ENCODE data around the gene NEURL1. TPM values are rescaled to one million over a fixed set of nuclear protein-coding genes. Genes with fewer than 3 reads are reported as not detected.
A peak's percentile ranks its signal among the peaks of the same experiment; 100 is the strongest.
"Not testable (repeated sequence)": the region's sequence is repeated elsewhere in the genome, so short reads cannot be mapped to it uniquely, and the experiment has no call there.

Gene NEURL1
- total RNA-seq, 1 donor from 2014 or later, result 3.4 TPM

GRCh38 chr10:103622935-103623574 lies 129.6 kb downstream of the NEURL1 start:
- H3K36me3 Mint-ChIP-seq (ENCODE audit: low read depth), result peaks cover 6% of the 10 kb centered on the region
- DNase-seq (ENCODE audit: low spot score), result no peak
- H3K27ac Mint-ChIP-seq, result no peak overlapping the region
- no peaks in the 10 kb centered on the region for H3K27me3 Mint-ChIP-seq (ENCODE audit: insufficient read depth)
- intact Hi-C loops (cut with micrococcal nuclease), result no loop called here
- H3K9me3 Mint-ChIP-seq, result no peaks in the 10 kb centered on the region
- no peak overlapping the region for H3K4me3 Mint-ChIP-seq
- no peaks in the 10 kb centered on the region for H3K4me1 Mint-ChIP-seq (ENCODE audit: low read depth)

GRCh38 chr10:103626178-103626577 lies 132.7 kb downstream of the NEURL1 start:
- peaks cover 1% of the 10 kb centered on the region for H3K36me3 Mint-ChIP-seq (ENCODE audit: low read depth)
- H3K4me3 Mint-ChIP-seq, result no peak overlapping the region
- intact Hi-C loops (cut with micrococcal nuclease), result no loop called here
- H3K4me1 Mint-ChIP-seq (ENCODE audit: low read depth), result no peaks in the 10 kb centered on the region
- H3K9me3 Mint-ChIP-seq, result no peaks in the 10 kb centered on the region
- H3K27me3 Mint-ChIP-seq (ENCODE audit: insufficient read depth), result no peaks in the 10 kb centered on the region
- H3K27ac Mint-ChIP-seq, result no peak overlapping the region
- no peak for DNase-seq (ENCODE audit: low spot score)

- intact Hi-C loops (cut with micrococcal nuclease), result no loop called here
- Mint-ChIP-seq H3K4me1 (ENCODE audit: low read depth) (no peaks in the 10 kb centered on the region), H3K27ac (no peak overlapping the region), H3K9me3 (no peaks in the 10 kb centered on the region), H3K27me3 (ENCODE audit: insufficient read depth) (no peaks in the 10 kb centered on the region), H3K36me3 (ENCODE audit: low read depth) (peaks cover 1% of the 10 kb centered on the region), H3K4me3 (no peak overlapping the region)
- no peak for DNase-seq (ENCODE audit: low spot score)
These were observed 133.8 kb downstream of the NEURL1 start for GRCh38 chr10:103627111-103627892.

GRCh38 chr10:103627893-103628292 lies 134.4 kb downstream of the NEURL1 start:
- Mint-ChIP-seq H3K9me3 (no peaks in the 10 kb centered on the region), H3K27me3 (ENCODE audit: insufficient read depth) (no peaks in the 10 kb centered on the region), H3K36me3 (ENCODE audit: low read depth) (peaks cover 1% of the 10 kb centered on the region), H3K27ac (no peak overlapping the region), H3K4me1 (ENCODE audit: low read depth) (no peaks in the 10 kb centered on the region), H3K4me3 (no peak overlapping the region)
- DNase-seq (ENCODE audit: low spot score), result no peak
- intact Hi-C loops (cut with micrococcal nuclease), result no loop called here

- DNase-seq (ENCODE audit: low spot score), result no peak
- H3K4me3 Mint-ChIP-seq, result no peak overlapping the region
- no peak overlapping the region for H3K27ac Mint-ChIP-seq
- no peaks in the 10 kb centered on the region for H3K9me3 Mint-ChIP-seq
- H3K27me3 Mint-ChIP-seq (ENCODE audit: insufficient read depth), result no peaks in the 10 kb centered on the region
- peaks cover 1% of the 10 kb centered on the region for H3K36me3 Mint-ChIP-seq (ENCODE audit: low read depth)
- no peaks in the 10 kb centered on the region for H3K4me1 Mint-ChIP-seq (ENCODE audit: low read depth)
- intact Hi-C loops (cut with micrococcal nuclease), result no loop called here
These were observed 136.1 kb downstream of the NEURL1 start for GRCh38 chr10:103629581-103629980.

- Mint-ChIP-seq H3K27me3 (ENCODE audit: insufficient read depth) (no peaks in the 10 kb centered on the region), H3K9me3 (no peaks in the 10 kb centered on the region), H3K27ac (no peak overlapping the region), H3K4me3 (no peak overlapping the region), H3K36me3 (ENCODE audit: low read depth) (peaks cover 1% of the 10 kb centered on the region), H3K4me1 (ENCODE audit: low read depth) (no peaks in the 10 kb centered on the region)
- intact Hi-C loops (cut with micrococcal nuclease), result no loop called here
- no peak for DNase-seq (ENCODE audit: low spot score)
These were observed 136.7 kb downstream of the NEURL1 start for GRCh38 chr10:103630156-103630555.

GRCh38 chr10:103632247-103632642 lies 138.7 kb downstream of the NEURL1 start:
- Mint-ChIP-seq H3K9me3 (no peaks in the 10 kb centered on the region), H3K27me3 (ENCODE audit: insufficient read depth) (no peaks in the 10 kb centered on the region), H3K4me3 (no peak overlapping the region), H3K36me3 (ENCODE audit: low read depth) (peaks cover 1% of the 10 kb centered on the region), H3K4me1 (ENCODE audit: low read depth) (no peaks in the 10 kb centered on the region), H3K27ac (no peak overlapping the region)
- intact Hi-C loops (cut with micrococcal nuclease), result no loop called here
- DNase-seq (ENCODE audit: low spot score), result no peak

GRCh38 chr10:103632871-103633270 lies 139.4 kb downstream of the NEURL1 start:
- H3K27ac Mint-ChIP-seq, result peak overlapping the region; percentile 29
- H3K36me3 Mint-ChIP-seq (ENCODE audit: low read depth); DNase-seq (ENCODE audit: low spot score); H3K27me3 Mint-ChIP-seq (ENCODE audit: insufficient read depth); intact Hi-C loops (cut with micrococcal nuclease); H3K9me3 Mint-ChIP-seq; H3K4me1 Mint-ChIP-seq (ENCODE audit: low read depth); H3K4me3 Mint-ChIP-seq: not testable (repeated sequence)

- Mint-ChIP-seq H3K27ac (no peak overlapping the region), H3K36me3 (ENCODE audit: low read depth) (no peaks in the 10 kb centered on the region), H3K4me3 (no peak overlapping the region), H3K4me1 (ENCODE audit: low read depth) (no peaks in the 10 kb centered on the region), H3K27me3 (ENCODE audit: insufficient read depth) (peaks cover 1% of the 10 kb centered on the region), H3K9me3 (no peaks in the 10 kb centered on the region)
- intact Hi-C loops (cut with micrococcal nuclease), result no loop called here
- no peak for DNase-seq (ENCODE audit: low spot score)
These were observed 140.3 kb downstream of the NEURL1 start for GRCh38 chr10:103633846-103634245.

GRCh38 chr10:103635580-103635979 lies 142.1 kb downstream of the NEURL1 start:
- Mint-ChIP-seq H3K36me3 (ENCODE audit: low read depth) (no peaks in the 10 kb centered on the region), H3K27ac (no peak overlapping the region), H3K9me3 (no peaks in the 10 kb centered on the region), H3K27me3 (ENCODE audit: insufficient read depth) (peaks cover 1% of the 10 kb centered on the region), H3K4me3 (no peak overlapping the region), H3K4me1 (ENCODE audit: low read depth) (no peaks in the 10 kb centered on the region)
- no peak for DNase-seq (ENCODE audit: low spot score)
- intact Hi-C loops (cut with micrococcal nuclease), result no loop called here

GRCh38 chr10:103636492-103636891 lies 143.0 kb downstream of the NEURL1 start:
- DNase-seq (ENCODE audit: low spot score), result no peak
- Mint-ChIP-seq H3K4me1 (ENCODE audit: low read depth) (no peaks in the 10 kb centered on the region), H3K36me3 (ENCODE audit: low read depth) (no peaks in the 10 kb centered on the region), H3K27ac (no peak overlapping the region), H3K9me3 (no peaks in the 10 kb centered on the region), H3K27me3 (ENCODE audit: insufficient read depth) (peaks cover 3% of the 10 kb centered on the region), H3K4me3 (no peak overlapping the region)
- intact Hi-C loops (cut with micrococcal nuclease), result no loop called here

GRCh38 chr10:103637011-103637410 lies 143.5 kb downstream of the NEURL1 start:
- Mint-ChIP-seq H3K27ac (no peak overlapping the region), H3K36me3 (ENCODE audit: low read depth) (no peaks in the 10 kb centered on the region), H3K9me3 (no peaks in the 10 kb centered on the region), H3K4me1 (ENCODE audit: low read depth) (no peaks in the 10 kb centered on the region), H3K27me3 (ENCODE audit: insufficient read depth) (peaks cover 4% of the 10 kb centered on the region), H3K4me3 (no peak overlapping the region)
- no peak for DNase-seq (ENCODE audit: low spot score)
- intact Hi-C loops (cut with micrococcal nuclease), result no loop called here

- intact Hi-C loops (cut with micrococcal nuclease), result no loop called here
- H3K27ac Mint-ChIP-seq, result no peak overlapping the region
- H3K4me1 Mint-ChIP-seq (ENCODE audit: low read depth), result no peaks in the 10 kb centered on the region
- H3K27me3 Mint-ChIP-seq (ENCODE audit: insufficient read depth), result peaks cover 4% of the 10 kb centered on the region
- no peaks in the 10 kb centered on the region for H3K36me3 Mint-ChIP-seq (ENCODE audit: low read depth)
- DNase-seq (ENCODE audit: low spot score), result no peak
- no peaks in the 10 kb centered on the region for H3K9me3 Mint-ChIP-seq
- H3K4me3 Mint-ChIP-seq, result no peak overlapping the region
These were observed 144.5 kb downstream of the NEURL1 start for GRCh38 chr10:103637927-103638557.
